Activated T-cell treated with anti-CD3 and anti-CD28 coated beads, Interleukin-2, amount 50 U/mL, for 72 hours (primary cell): Measurements from ENCODE around the gene TMC6. TPM values are rescaled to one million over a fixed set of nuclear protein-coding genes. Genes with fewer than 3 reads are reported as not detected.

Source experiments
- ATAC-seq, 2 donors: fragments of 150-1000 bp; cut with Tn5 transposase; replicated peaks in 1 of 2; 2 replicates each; pipeline ENCODE4 v1.10.0; 2021; ENCODE audit warnings: moderate library complexity in 2 of 2, mild to moderate bottlenecking in 1 of 2
- DNase-seq, 2 donors: peaks; one replicate each; pipeline ENCODE4 v3.0.0; 2021 to 2022; ENCODE audit warnings: mixed read lengths in 1 of 2
- H3K27ac Mint-ChIP-seq: one replicate; pipeline ENCODE4 v1.8.0; 2022; ENCODE audit warnings: mild to moderate bottlenecking, moderate library complexity, mixed read lengths
- H3K27me3 Mint-ChIP-seq: one replicate; pipeline ENCODE4 v1.8.0; 2022; ENCODE audit warnings: low read depth, mixed read lengths
- H3K36me3 Mint-ChIP-seq, 2 donors: one replicate each; pipeline ENCODE4 v1.8.0; 2022; ENCODE audit warnings: mixed read lengths in 2 of 2, mild to moderate bottlenecking in 1 of 2; ENCODE audit not compliant: insufficient read depth in 2 of 2
- H3K4me1 Mint-ChIP-seq: one replicate; pipeline ENCODE4 v1.8.0; 2022; ENCODE audit warnings: low read depth, mixed read lengths
- H3K4me3 Mint-ChIP-seq, 2 donors: one replicate each; pipeline ENCODE4 v1.8.0; 2022; ENCODE audit warnings: mild to moderate bottlenecking in 2 of 2, mixed read lengths in 2 of 2, moderate library complexity in 2 of 2
- H3K9me3 Mint-ChIP-seq, 2 donors: one replicate each; pipeline ENCODE4 v1.8.0; 2022; ENCODE audit warnings: mixed read lengths in 2 of 2
- total RNA-seq, 2 donors: library from RNA; stranded (reverse); gene quantifications; one replicate each; pipeline ENCODE4 v1.2.3, GENCODE V29; 2022

The TMC6 gene
- total RNA-seq, 2 donors from 2014 or later: 129 to 137 TPM

- H3K36me3 Mint-ChIP-seq: peaks cover 0 to 3% of the 10 kb centered on the region in 2 donors
- no peaks in the 10 kb centered on the region for H3K27me3 Mint-ChIP-seq
- ATAC-seq: no peak
- H3K4me3 Mint-ChIP-seq: no peak overlapping the region
- H3K9me3 Mint-ChIP-seq: no peaks in the 10 kb centered on the region
- H3K27ac Mint-ChIP-seq: no peak overlapping the region
- H3K4me1 Mint-ChIP-seq: peaks cover 23% of the 10 kb centered on the region
- DNase-seq: no peak
Measured at GRCh38 chr17:78064708-78065107, 63.8 kb downstream of the TMC6 start.

- Mint-ChIP-seq H3K27ac (no peak overlapping the region), H3K27me3 (no peaks in the 10 kb centered on the region), H3K36me3 (peaks cover 0 to 3% of the 10 kb centered on the region in 2 donors), H3K9me3 (no peaks in the 10 kb centered on the region), H3K4me3 (peak overlapping the region; percentile 33 to 36), H3K4me1 (peaks cover 29% of the 10 kb centered on the region)
- no peak for DNase-seq
- ATAC-seq: peak; percentile 96 to 97
Measured at GRCh38 chr17:78063489-78063888, 65.1 kb downstream of the TMC6 start.

GRCh38 chr17:78062596-78062995, 66.0 kb downstream of the TMC6 start:
- Mint-ChIP-seq H3K4me1 (peaks cover 36% of the 10 kb centered on the region), H3K27me3 (no peaks in the 10 kb centered on the region), H3K9me3 (no peaks in the 10 kb centered on the region), H3K36me3 (no peaks in the 10 kb centered on the region), H3K27ac (no peak overlapping the region), H3K4me3 (no peak overlapping the region)
- ATAC-seq (no peak), DNase-seq (no peak)

Other genes starting within 250 kb of the TMC6 start
- gene TNRC6C, start 170.1 kb downstream of the TMC6 start, total RNA-seq: 10 to 100 TPM; 26.5 to 30.5 TPM
- 100 to 1,000 TPM; 102 to 124 TPM for gene TMC8, start 2.0 kb upstream of the TMC6 start, total RNA-seq
- gene C17orf99, start 17.6 kb upstream of the TMC6 start, total RNA-seq: under 1 TPM in 1 of 2 donors, not detected in 1; 0.58 TPM
- 10 to 100 TPM; 87.6 to 92.0 TPM for gene SYNGR2, start 39.8 kb upstream of the TMC6 start, total RNA-seq
- 10 to 100 TPM; 90.6 to 90.9 TPM for gene TK1, start 58.3 kb upstream of the TMC6 start, total RNA-seq
- 10 to 100 TPM; 23.1 to 34.1 TPM for gene AFMID, start 58.6 kb upstream of the TMC6 start, total RNA-seq
- gene BIRC5, start 85.5 kb upstream of the TMC6 start, total RNA-seq: 100 to 1,000 TPM in 1 of 2 donors, 10 to 100 TPM in 1; 78.9 to 104 TPM
- gene TMEM235, start 102.9 kb upstream of the TMC6 start, total RNA-seq: not detected
- gene SOCS3, start 231.3 kb upstream of the TMC6 start, total RNA-seq: 100 to 1,000 TPM; 164 to 212 TPM
- gene PGS1, start 249.9 kb upstream of the TMC6 start, total RNA-seq: 100 to 1,000 TPM in 1 of 2 donors, 10 to 100 TPM in 1; 81.6 to 101 TPM